ENCODE measurements around the gene ST6GAL1. TPM values are rescaled to one million over a fixed set of nuclear protein-coding genes. Genes with fewer than 3 reads are reported as not detected.

ST6GAL1 gene
- total and polyA plus RNA-seq, 2 of the 4 experiments (the other 2 are of a cell fraction): 1.4 to 2.9 TPM

DNA sequence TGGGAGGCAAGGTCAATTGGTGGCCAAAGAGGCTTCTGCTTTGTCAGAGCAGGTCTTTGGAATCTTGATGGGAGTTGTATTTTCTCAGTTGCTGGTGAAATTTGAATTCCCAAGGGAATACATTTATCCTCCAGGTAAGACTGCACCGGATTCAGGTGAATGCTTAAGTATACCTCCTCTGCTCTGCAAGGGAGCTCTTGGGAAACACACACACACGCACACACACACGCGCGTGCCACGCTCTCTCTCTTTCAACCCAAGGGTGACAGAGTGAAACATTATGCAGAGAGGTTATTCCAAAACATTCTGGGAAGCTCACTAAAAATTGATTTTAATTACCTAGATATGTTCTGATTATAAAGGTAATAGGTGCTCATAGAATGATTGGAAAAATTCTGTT, 33.7 kb downstream of the ST6GAL1 start:
- Histone ChIP-seq H2BK120ac (ENCODE audit: low read depth, low read length) (no peak overlapping the region), H4K5ac (ENCODE audit: low read depth, low read length) (no peak overlapping the region), H3K23ac (ENCODE audit: low read depth, low read length) (no peak overlapping the region), H3K4me1 (ENCODE audit: control insufficient read depth, insufficient read depth, low read length) (peaks cover 2% of the 10 kb centered on the region; the same call in 1 of the 2 replicates), H3K9ac (ENCODE audit: low read depth, low read length) (no peak overlapping the region), H2AK9ac (replicated peaks; ENCODE audit: low read depth, low read length, poor library complexity) (no peak overlapping the region), H4K8ac (ENCODE audit: low read depth in 2 of 2, low read length in 2 of 2) (no peak overlapping the region), H3K56ac (ENCODE audit: extremely low read depth, insufficient read depth, low read length) (no peak overlapping the region), H2BK5ac (ENCODE audit: low read depth, low read length, poor library complexity, severe bottlenecking) (no peak overlapping the region), H2BK20ac (ENCODE audit: low read depth, low read length) (no peak overlapping the region), H3K4me2 (ENCODE audit: low read depth, low read length) (no peak overlapping the region), H3K27me3 (ENCODE audit: control insufficient read depth, insufficient read depth, low read length) (no peaks in the 10 kb centered on the region; the same call in 1 of the 2 replicates), H3K4me3 (ENCODE audit: insufficient read depth, low read depth, low read length) (no peak overlapping the region), H4K20me1 (ENCODE audit: insufficient read depth, low read length) (no peaks in the 10 kb centered on the region), H3K9me1 (ENCODE audit: insufficient read depth, low read length) (no peaks in the 10 kb centered on the region), H2AFZ (replicated peaks; ENCODE audit: low read length, poor library complexity) (no peak overlapping the region), H2BK15ac (ENCODE audit: low read depth, low read length) (no peak overlapping the region), H3K36me3 (ENCODE audit: control insufficient read depth, insufficient read depth, low read length) (no peaks in the 10 kb centered on the region), H4K91ac (ENCODE audit: insufficient read depth, low read depth, low read length) (no peak overlapping the region), H3K9me3 (ENCODE audit: control insufficient read depth, insufficient read depth, low read length) (no peaks in the 10 kb centered on the region), H3K27ac (ENCODE audit: insufficient read depth, low read length) (no peak overlapping the region), H2AK5ac (ENCODE audit: low read depth, low read length) (no peak overlapping the region), H3K79me1 (ENCODE audit: low read depth in 1 of 2, low read length in 2 of 2) (no peaks in the 10 kb centered on the region), H3K18ac (ENCODE audit: low read depth, low read length) (no peak overlapping the region), H3K4ac (ENCODE audit: low read depth, low read length) (no peak overlapping the region), H3K14ac (replicated peaks; ENCODE audit: low read depth, low read length) (no peak overlapping the region)
- in situ Hi-C loops (cut with MboI; ENCODE audit: low sequenced_read_pairs) (no loop called here), intact Hi-C loops (cut with micrococcal nuclease) (no loop called here), dilution Hi-C loops (cut with HindIII; ENCODE audit: low sequenced_read_pairs, unreplicated experiment) (no loop called here)
- DNase-seq: no peak
- no peak for ATAC-seq (ENCODE audit: low read depth)
- POLR2A ChIA-PET (ENCODE audit: unreplicated experiment): no interaction called here
- CTCF ChIA-PET: no interaction called here
- TF ChIP-seq CEBPB (IDR thresholded peaks at IDR 0.05; ENCODE audit: low read depth, low read length): no peak
- TF ChIP-seq, protein P1, sequence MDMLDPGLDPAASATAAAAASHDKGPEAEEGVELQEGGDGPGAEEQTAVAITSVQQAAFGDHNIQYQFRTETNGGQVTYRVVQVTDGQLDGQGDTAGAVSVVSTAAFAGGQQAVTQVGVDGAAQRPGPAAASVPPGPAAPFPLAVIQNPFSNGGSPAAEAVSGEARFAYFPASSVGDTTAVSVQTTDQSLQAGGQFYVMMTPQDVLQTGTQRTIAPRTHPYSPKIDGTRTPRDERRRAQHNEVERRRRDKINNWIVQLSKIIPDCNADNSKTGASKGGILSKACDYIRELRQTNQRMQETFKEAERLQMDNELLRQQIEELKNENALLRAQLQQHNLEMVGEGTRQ (IDR thresholded peaks at IDR 0.05; ENCODE audit: low read depth, low read length): no peak
- TF ChIP-seq BHLHE40 (IDR thresholded peaks at IDR 0.05; ENCODE audit: low read depth, low read length): no peak
- TF ChIP-seq, protein P2, sequence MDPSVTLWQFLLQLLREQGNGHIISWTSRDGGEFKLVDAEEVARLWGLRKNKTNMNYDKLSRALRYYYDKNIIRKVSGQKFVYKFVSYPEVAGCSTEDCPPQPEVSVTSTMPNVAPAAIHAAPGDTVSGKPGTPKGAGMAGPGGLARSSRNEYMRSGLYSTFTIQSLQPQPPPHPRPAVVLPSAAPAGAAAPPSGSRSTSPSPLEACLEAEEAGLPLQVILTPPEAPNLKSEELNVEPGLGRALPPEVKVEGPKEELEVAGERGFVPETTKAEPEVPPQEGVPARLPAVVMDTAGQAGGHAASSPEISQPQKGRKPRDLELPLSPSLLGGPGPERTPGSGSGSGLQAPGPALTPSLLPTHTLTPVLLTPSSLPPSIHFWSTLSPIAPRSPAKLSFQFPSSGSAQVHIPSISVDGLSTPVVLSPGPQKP (IDR thresholded peaks at IDR 0.05; ENCODE audit: borderline replicate concordance, low read depth, low read length): no peak
- no peak for TF ChIP-seq POLR2A (IDR thresholded peaks at IDR 0.05; ENCODE audit: low read depth, low read length)
- no peak for TF ChIP-seq MXI1 (IDR thresholded peaks at IDR 0.05; ENCODE audit: borderline replicate concordance, low read depth, low read length)
- no peak for TF ChIP-seq MAZ (IDR thresholded peaks at IDR 0.05; ENCODE audit: borderline replicate concordance, low read depth, low read length)
- TF ChIP-seq, protein P3, sequence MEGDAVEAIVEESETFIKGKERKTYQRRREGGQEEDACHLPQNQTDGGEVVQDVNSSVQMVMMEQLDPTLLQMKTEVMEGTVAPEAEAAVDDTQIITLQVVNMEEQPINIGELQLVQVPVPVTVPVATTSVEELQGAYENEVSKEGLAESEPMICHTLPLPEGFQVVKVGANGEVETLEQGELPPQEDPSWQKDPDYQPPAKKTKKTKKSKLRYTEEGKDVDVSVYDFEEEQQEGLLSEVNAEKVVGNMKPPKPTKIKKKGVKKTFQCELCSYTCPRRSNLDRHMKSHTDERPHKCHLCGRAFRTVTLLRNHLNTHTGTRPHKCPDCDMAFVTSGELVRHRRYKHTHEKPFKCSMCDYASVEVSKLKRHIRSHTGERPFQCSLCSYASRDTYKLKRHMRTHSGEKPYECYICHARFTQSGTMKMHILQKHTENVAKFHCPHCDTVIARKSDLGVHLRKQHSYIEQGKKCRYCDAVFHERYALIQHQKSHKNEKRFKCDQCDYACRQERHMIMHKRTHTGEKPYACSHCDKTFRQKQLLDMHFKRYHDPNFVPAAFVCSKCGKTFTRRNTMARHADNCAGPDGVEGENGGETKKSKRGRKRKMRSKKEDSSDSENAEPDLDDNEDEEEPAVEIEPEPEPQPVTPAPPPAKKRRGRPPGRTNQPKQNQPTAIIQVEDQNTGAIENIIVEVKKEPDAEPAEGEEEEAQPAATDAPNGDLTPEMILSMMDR (conservative IDR thresholded peaks at IDR 0.05; ENCODE audit: low read depth, low read length): no peak
- no peak for TF ChIP-seq RAD21 (IDR thresholded peaks at IDR 0.05; ENCODE audit: low read length)
- TF ChIP-seq RCOR1 (IDR thresholded peaks at IDR 0.05; ENCODE audit: insufficient replicate concordance, low read length): no peak
- no peak for TF ChIP-seq RFX5 (IDR thresholded peaks at IDR 0.05; ENCODE audit: low read depth, low read length)
- no peak for TF ChIP-seq SMC3 (IDR thresholded peaks at IDR 0.05; ENCODE audit: low read depth, low read length)
- no CpG with 5 or more reads among the region's 6 CpGs for WGBS, 2 experiments (ENCODE audit: extremely low coverage in 2 of 2, insufficient read length in 1 of 2)
- BruUV-seq (replicated peaks): no TSS peak
